Spleen (tissue), 7 donors: ENCODE results near the gene NADK2.

Source experiments
- POLR2A ChIP-seq, 3 donors: fragments of 450-650 bp; IDR thresholded peaks; one replicate each; pipeline ENCODE4 v1.5.1; 2017; ENCODE audit warnings: antibody characterized with exemption in 3 of 3, mild to moderate bottlenecking in 1 of 3
- POLR2AphosphoS5 ChIP-seq, 3 donors: sonication (generic); formaldehyde crosslinking; IDR thresholded peaks; one replicate each; pipeline ENCODE4 v1.5.1; 2017; ENCODE audit warnings: antibody characterized with exemption in 3 of 3
- TF ChIP-seq, protein P1 (sequence below), 11 experiments: fragments of 200-600 bp in 7 of 11; fragments of 450-650 bp in 4 of 11; sonication (generic) in 4 of 11; IDR thresholded peaks in 8 of 11; conservative IDR thresholded peaks in 3 of 11; 1 replicate in 7 of 11; 2 replicates in 4 of 11; pipeline versions ENCODE4 v1.4.0 to v1.8.0; 2016 to 2021; ENCODE audit warnings: antibody characterized with exemption in 11 of 11, inconsistent platforms in 4 of 11, mild to moderate bottlenecking in 1 of 11
- donor health status: DM: no; HTN: no; CAD: no; lungs with moderate emphysema.
- donor health status: DM: no; HTN: no; CAD: no.
- donor health status: DM: no; HTN: no; CAD: no.

DNA sequence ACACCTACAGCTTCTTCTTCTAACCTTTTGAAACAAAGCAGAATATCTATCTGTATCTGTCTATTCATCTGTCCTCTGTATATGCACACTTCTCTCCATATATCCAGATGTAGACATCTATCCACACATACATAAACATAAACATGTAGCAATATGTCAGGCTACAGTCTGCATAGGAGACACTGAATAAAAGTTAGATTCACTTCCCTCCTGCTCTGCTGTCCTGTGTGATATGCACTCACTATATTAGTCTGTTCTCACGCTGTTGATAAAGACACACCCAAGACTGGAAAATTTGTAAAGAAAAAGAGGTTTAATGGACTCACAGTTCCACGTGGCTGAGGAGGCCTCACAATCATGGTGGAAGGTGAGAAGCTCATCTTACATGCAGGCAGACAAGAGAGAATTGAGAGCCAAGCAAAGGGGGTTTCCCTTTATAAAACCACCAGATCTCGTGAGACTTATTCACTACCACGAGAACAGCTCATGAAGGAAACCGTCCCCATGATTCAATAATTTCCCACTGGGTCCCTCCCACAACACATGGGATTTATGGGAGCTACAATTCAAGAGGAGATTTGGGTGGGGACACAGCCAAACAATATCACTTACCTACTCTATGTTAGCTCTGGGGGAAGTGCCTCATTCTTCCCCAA, 35.9 kb upstream of the NADK2 start:
- TF ChIP-seq, protein P1, sequence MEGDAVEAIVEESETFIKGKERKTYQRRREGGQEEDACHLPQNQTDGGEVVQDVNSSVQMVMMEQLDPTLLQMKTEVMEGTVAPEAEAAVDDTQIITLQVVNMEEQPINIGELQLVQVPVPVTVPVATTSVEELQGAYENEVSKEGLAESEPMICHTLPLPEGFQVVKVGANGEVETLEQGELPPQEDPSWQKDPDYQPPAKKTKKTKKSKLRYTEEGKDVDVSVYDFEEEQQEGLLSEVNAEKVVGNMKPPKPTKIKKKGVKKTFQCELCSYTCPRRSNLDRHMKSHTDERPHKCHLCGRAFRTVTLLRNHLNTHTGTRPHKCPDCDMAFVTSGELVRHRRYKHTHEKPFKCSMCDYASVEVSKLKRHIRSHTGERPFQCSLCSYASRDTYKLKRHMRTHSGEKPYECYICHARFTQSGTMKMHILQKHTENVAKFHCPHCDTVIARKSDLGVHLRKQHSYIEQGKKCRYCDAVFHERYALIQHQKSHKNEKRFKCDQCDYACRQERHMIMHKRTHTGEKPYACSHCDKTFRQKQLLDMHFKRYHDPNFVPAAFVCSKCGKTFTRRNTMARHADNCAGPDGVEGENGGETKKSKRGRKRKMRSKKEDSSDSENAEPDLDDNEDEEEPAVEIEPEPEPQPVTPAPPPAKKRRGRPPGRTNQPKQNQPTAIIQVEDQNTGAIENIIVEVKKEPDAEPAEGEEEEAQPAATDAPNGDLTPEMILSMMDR (IDR thresholded peaks at IDR 0.05 in 8 of 11, conservative IDR thresholded peaks at IDR 0.05 in 3 of 11), result no peak
- TF ChIP-seq POLR2A (IDR thresholded peaks at IDR 0.05) (no peak), POLR2AphosphoS5 (IDR thresholded peaks at IDR 0.05) (no peak)
